Activated T-cell treated with anti-CD3 and anti-CD28 coated beads for 1 hour (primary cell): ENCODE data around the gene RETREG3.
"Not testable (repeated sequence)": the region's sequence is repeated elsewhere in the genome, so short reads cannot be mapped to it uniquely, and the experiment has no call there.

ENCODE experiments used
- DNase-seq: peaks from one replicate; pipeline ENCODE4 v3.0.0-alpha.2; 2020; ENCODE audit warnings: low read depth

The RETREG3 gene, protein sequence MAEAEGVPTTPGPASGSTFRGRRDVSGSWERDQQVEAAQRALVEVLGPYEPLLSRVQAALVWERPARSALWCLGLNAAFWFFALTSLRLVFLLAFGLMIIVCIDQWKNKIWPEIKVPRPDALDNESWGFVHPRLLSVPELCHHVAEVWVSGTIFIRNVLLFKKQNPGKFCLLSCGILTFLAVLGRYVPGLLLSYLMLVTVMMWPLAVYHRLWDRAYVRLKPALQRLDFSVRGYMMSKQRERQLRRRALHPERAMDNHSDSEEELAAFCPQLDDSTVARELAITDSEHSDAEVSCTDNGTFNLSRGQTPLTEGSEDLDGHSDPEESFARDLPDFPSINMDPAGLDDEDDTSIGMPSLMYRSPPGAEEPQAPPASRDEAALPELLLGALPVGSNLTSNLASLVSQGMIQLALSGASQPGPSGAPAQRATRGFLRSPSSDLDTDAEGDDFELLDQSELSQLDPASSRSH

DNA sequence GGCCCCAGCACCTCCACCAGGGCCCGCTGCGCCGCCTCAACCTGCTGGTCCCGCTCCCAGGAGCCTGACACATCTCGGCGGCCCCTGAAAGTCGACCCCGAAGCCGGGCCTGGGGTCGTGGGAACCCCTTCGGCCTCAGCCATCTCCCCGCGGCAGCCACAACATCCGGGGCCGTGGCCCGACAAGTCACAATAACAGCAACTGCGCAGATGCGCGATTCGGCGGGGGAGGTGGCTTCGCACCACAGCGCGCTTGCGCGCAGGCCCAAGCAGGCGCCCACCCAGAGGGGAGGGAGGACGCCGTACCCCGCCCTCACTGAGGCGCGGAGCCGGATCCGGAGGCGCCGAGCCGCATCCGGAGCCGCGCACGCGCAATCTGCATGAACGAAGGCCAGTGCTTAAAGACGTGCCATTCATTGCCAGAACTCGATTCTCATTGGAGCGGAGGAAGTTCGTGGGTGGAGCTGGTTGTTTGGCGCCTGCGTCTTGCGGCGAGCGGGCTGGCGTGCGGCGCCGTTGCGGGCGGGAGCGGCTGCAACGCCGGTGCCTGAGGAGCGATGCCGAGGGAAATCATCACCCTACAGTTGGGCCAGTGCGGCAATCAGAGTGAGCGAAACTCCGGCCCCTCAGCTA, at the start of gene RETREG3, which contains the start of gene TUBG1:
TSS of gene RETREG3 (minus strand) at position 193 of the 632 bp plus-strand sequence. CDS start at position 143, 50 bp downstream.
TSS of gene TUBG1 (plus strand) at position 502 of the 632 bp plus-strand sequence. CDS start at position 557, 55 bp downstream.
- DNase-seq, result peak; percentile 99

DNA sequence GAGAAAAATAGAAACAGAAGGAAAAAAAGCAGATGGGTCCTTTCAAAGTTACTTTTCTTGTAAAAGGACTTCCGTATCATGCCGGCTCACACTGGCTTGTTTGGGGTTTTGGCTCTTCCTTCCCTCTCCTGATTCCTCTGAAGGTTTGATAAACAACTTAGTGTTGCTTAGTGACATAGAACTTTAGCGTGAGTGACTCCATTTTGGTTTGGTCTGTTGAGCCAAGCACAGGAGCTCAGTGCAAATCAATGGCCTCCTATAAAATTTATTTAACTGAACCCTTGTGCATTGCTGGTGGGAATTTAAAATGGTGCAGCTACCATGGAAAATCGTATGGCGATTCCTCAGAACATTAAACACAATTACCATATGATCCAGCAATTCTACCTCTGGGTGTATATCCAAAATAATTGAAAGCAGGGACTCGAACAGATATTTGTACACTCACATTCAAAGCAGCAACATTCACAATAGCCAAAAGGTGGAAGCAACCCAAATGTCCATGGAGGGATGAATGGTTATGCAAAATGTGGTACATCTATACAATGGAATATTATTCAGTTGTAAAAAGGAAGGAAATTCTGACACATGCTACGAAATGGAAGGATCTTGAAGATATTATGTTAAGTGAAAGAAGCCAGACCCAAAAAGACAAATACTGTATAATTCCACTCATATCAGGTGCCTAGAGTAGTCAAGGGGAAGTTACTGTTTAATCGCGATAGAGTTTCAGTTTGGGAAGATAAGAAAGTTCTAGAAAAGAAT, 48.8 kb upstream of the RETREG3 start:
- DNase-seq, result no peak

DNA sequence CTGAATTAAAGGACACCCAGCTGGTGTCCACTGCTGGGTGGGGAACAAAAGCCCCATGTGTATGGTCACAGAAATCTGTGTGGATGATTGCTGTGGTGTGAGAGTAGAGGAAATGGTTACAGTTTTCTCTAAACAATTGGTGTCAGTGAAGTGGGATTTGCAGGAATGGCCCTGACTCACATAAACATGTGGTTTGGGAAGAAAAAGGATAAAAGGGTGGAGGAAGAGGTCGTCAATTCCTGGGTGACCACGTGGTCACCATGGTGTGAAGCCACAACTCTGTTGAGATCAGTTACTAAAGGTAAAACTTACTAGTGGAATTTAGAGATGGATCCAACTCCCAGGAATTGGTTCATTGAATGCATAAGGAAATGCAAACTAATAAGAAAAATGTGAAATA, 46.4 kb upstream of the RETREG3 start:
- no peak for DNase-seq

DNA sequence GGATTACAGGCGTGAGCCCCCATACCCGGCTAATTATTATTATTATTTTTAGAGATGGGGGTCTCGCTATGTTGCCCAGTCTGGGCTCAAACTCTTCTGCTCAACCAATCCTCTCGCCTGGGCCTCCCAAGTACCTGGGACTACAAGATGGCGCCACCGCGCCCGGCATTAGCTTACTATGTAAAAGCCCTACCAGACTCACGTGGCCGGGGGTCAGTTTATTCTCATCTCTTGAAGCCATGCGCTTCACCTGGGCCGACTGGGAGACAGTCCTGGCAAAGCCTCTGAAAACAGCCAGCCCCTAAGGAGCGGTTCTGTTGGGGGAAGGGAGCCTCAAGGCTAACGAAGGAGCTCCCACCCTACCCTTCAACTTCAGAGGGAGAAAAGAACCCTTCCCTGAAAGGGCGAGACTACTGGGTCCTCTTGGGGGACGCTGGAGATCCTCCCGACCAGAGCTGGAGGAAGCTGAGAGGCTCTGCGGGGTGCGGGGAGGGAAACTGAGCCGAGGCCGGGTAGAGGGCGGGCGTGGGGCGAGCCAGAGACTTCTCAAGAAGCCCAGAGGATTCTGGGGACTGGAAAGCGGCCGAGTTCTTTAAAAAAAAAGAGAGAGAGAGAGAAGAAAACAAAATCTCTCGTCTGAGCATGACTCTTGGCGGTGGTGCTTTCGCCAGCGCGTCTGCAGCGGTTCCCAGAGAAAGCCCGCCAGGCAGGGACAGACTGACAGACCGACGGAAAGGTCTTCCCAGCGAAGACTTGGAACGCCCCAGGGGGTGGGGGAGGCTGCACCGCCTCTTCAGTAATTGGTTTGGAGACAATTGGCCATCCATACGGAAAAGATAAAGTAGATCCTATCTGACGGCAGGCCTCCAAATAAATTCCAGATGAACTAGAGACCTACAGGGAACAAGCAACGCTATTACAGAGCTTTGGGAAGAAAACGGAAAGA, 44.3 kb upstream of the RETREG3 start:
- no peak for DNase-seq

DNA sequence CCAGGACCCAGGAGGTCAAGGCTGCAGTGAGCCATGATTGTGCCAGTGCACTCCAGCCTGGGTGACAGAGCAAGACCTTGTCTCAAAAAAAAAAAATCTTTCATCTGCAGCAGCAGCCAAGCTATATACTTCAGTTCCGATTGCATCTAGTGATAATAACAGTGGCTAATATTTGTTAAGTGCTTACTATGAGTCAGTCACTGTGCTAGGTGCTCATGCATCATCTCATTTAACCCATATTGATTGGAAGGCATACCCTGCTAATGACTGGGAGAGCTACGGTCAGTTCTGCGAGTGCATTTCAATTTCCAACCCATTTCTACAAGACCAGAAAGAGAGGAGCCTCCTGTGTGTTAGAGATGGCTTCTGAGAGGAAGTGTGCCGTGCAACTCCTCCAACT, 42.2 kb upstream of the RETREG3 start:
- DNase-seq, result no peak

DNA sequence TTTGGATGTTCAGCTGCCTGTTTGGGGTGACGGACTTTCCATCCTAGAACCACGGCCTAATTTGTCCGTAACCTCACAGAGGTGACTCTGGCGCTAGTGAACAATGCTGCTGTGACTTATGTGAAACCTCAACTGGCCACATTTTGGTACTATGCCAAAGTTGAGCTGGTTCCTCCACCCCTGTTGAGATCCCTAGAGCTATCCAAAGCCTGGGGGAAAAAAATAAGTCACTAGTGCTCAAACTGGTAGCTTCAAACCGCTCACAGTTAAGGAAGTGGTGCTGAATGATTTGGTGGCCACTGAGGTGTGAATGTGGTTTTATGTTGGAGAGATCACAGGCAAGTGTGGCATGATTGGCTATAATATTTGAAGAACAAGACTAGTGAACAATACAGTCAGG, 38.6 kb upstream of the RETREG3 start:
- DNase-seq, result no peak

DNA sequence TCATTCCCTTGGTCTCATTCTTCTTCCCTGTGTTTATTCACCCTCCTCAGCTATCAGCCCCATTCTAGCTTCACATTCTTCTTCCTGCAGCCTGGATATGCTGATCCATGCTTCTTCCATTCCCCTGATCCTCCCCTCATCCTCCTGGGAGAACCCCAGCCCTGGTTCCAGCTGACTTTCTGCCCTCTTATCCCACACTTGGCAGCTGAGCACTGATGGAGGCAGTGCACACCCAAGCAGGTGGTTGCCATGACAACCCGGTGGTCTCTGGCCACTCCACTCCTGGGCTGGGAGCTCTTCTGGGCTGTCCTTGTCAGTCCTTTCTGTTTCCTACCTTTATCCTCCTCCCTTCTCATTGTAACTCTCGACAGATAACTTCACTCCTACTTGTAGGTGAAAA, 33.2 kb upstream of the RETREG3 start:
- no peak for DNase-seq

DNA sequence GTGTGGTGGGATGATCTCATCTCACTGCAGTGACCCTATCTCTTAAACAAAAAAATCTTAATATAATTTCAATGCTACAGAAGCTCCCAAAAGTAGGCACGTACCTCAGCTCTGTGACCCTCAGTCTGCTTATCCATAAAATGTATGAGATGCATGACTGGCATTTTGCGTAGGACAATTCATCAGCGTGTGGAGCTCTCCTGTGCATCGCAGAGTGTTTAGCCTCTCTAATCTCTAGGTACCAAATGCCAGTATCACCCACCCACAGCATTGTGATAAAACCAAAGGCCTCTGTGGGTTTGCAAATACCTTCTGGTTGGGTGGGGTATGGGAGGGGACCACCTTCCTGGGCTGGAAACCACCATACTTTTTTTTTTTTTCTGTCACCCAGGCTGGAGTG, 30.9 kb upstream of the RETREG3 start:
- DNase-seq, result no peak

DNA sequence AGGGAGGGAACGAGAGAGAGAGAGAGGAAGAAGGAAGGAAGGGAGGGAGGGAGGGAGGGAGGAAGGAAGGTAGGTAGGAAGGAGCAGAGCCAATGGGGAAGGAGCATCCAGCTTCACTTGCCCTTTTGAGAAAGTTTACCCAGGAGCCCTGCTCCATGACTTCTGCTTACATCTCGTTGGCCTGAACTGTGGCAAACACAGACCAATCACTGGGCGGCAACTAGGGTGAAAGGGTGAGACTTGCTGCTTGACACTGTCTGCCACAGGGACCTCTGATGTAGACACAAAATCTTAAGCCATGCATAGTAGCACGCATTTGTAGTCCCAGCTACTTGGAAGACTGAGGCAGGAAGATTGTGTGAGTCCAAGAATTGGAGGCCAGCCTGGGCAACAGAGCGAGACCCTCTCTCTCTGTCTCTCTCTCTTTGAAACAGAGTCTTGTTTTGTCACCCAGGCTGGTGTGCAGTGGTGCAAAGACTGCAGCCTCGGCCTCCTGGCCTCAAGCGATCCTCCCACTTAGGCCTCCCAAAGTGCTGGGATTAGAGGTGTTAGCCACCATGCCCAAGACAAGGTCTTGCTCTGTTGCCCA, 30.4 kb upstream of the RETREG3 start:
- no peak for DNase-seq

DNA sequence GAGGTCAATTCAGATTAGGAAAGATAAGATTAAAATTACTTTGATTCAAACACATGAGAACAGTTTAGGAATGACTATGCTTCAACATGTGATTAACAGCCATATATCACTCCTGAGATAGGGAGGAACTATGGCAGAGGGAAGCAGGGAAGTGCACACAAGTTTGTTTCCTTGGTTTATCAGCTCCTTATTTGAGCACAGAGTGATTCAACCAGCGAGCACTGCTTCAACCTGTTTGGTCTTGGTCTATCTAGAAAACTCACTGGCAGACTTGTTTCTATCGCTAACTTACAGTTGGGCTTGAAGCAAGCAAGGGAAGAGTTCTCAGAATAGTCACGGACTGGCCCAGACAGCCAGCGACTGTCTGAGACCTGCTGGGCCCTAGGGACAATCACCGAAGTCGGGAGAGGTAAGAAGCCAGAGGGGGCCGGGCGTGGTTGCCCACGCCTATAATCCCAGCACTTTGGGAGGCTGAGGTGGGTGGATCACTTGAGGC, 23.8 kb upstream of the RETREG3 start:
- DNase-seq, result no peak

DNA sequence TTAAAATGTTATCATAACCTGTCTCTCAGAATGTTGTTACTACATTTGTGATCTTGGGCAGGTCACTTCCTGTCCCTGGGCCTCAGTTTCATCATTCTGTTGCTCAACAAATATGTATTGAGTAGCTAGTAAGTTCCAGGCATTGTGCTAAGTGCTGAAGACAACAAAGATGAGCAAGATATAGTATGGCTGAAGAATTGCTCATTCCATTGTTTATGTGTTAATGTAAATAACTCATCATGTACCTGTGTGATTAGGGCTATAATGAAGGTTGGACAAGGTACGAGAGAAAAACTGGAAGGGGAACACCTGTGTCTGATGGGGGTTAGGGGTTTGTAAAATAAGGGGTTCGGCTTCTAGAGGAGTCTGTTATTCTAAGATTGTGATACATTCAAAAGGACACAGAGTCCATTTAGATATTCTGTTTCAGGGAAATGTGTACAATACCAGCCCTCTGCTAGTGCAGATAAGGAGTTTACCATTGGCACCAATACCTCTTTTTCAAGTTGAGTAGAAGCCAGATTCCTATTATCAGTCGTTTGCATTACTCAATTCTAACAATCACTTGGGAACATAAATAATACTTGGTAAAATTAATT, 20.3 kb upstream of the RETREG3 start:
- DNase-seq, result no peak

DNA sequence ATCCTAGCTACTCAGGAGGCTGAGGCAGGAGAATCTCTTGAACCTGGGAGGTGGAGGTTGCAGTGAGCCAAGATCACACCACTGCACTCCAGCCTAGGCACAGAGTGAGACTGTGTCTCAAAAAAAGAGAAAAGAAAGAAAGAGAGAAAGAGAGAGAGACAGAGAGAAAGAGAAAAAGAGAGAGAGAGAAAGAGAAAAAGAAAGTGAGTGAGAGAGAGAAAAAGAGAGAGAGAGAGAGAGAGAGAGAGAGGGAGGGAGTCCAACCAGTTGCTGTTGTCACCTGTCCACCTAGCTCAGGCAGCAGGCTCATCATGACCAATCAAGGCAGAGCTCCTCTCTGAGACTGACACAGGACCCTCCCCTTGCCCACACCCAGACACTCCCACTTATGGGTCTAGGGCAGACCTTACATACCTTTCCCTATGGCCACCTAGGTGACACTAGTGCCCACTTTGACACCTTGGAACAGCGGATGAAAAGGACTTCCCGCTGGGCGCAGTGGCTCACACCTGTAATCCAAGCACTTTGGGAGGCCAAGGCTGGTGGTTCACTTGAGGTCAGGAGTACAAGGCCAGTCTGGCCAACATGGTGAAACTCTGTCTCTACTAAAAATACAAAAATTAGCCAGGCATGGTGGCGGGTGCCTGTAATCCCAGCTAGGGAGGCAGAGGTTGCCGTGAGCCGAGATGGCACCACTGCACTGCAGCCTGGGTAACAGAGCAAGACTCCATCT, 18.0 kb upstream of the RETREG3 start:
- DNase-seq, result not testable (repeated sequence)

DNA sequence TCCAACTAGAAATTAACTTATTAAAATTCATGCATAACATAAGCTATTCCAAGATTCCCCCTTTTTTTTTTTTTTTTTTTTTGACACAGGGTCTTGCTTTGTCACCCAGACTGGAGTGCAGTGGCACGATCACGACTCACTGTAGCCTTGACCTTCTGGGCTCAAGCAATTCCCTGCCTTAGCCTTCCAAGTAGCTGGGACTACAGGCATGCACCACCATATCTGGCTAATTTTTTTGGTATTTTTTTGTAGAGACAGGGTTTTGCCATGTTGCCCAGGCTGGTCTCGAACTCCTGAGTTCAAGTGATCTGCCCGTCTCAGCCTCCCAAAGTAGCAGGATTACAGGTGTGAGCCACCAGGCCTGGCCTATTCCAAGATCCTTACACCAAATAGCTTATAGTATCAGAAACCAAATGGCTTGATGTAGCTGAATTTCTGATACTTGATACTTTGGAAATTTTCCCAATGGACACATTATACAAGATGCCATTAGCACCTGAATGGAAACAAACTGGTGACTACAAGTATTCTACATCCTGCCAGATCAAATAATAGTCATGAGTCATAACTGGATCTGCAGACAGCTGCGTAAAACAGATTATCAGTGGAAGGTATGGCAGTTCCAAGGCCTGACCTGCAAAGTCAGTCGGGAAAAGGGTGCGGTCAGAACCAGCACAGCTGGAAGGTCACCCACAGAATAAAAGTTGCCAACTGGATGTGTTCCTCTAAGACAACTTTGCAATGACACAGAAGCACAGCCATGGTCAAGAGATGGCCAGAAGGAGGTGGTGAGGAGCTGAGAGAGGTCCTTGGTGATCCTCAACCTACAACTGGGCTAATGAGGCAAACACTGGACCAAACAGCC, 14.8 kb upstream of the RETREG3 start:
- no peak for DNase-seq

DNA sequence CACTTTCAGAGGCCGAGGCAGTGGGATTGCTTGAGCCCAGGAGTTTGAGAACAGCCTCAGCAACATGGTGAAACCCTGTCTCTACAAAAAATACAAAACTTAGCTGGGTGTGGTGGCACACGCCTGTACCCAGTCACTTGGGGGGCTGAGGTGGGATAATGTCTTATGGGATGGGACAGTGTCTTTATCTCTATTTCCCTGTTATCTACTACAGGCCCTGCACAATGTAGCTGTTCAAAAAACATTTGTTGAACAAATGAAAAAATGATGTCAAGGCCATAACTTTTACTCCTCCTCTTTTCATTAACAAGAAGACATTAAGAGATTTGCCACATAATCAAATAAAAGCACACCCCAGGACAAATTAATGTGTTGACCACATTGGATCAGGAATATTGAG, 14.1 kb upstream of the RETREG3 start:
- DNase-seq, result no peak

DNA sequence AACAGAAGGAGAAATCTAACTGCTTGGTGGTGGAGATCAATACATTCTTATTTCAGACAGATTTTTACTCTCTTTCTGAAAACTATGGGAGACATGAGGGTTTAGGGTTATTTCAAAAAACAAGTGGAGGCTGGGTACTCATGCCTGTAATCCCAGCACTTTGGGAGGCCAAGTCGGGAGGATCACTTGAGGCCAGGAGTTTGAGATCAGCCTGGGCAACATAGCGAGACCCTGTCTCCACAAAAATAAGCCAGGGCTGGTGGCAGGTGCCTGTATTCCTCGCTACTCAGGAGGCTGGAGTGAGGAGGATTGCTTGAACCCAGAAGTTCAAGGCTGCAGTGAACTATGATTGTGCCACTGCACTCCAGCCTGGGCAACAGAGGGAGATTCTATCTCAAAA, 12.8 kb upstream of the RETREG3 start:
- DNase-seq, result not testable (repeated sequence)

DNA sequence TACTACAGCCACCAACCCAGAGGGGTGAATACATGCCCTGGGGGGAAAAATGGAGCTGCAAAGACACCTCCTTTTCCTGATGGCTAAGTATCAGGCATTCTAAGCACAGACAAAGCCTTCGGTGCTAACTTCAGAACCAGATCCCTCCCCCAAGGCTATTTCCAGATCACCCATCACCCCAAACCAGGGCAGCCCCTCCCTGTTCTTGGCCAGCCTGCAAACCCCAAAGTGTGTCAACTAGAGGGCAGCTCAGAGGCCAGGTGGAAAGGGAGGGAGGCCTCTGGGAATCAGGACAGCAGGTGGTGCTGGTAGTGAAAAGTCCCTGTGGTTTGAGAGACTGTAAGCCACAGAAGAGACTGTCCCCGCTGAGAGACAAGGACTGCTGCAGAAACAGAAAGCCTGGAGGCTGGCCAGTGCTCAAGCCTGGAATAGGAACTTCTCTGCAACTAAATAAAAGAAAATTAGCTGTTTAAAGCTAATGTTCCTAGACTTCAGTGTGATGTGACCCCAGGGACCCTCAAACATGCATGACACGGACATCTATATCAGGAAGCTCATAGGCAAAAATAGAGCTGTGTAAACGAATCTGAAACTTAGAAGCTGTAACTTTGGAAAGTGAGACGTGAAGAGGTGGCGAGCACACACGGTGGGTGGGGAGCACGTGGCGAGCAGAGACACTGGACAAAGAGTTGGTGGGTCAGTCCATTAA, 9.4 kb upstream of the RETREG3 start:
- DNase-seq, result no peak

DNA sequence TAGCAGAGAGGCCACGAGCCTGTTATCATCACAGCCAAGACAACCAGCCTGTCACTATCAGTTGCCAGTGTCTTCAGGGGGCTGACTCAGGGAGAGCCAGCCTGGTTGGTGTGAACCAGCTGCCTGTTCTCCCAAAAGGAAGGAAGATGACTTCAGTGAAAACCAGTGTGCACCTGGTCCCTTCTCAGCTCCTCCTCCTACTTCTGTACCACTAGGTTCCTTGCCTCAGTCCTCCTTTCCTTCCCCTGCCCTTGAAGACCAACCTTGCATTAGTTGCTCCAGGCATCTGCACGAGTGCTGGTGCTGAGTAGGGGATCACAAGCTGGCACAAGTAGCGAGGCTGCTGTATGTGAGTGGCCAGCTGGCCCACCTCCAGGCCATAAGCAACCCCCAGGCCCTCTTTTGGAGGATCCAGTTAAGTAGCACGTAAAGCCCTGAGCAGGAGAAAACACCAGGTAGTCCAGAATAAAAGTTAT, 8.8 kb upstream of the RETREG3 start:
- DNase-seq, result no peak

DNA sequence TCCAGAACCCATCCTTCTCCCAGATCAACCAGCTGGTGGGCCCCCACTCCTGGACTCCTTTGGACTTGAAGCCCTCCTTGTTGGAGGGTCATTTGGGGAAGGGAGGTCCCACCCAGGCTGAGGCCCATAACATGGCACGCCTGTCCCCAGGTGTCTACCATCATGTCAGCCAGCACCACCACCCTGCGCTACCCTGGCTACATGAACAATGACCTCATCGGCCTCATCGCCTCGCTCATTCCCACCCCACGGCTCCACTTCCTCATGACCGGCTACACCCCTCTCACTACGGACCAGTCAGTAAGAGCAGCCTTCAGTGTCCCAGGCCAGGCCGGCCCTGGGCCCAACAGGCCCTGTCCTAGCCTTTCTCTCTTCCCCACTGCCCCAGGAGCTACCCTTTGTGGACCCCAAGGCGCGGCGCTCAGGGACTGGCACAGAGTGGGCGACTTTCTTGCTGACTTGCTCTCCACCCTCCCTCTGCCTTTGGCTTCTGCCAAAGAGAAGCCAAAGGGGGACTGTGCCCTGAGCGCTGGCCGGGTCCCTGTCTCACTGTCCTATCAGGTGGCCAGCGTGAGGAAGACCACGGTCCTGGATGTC, 4.6 kb upstream of the RETREG3 start:
- no peak for DNase-seq
